OCI-LY7 (cell line): Measurements from ENCODE around the gene ZKSCAN4. TPM values are rescaled to one million over a fixed set of nuclear protein-coding genes. Genes with fewer than 3 reads are reported as not detected.

Experiments used
- BruUV-seq: library from RNA; stranded (reverse); fragments of 400-500 nt; replicated peaks from 2 replicates; lab custom pipeline; 2021; lab: Mats Ljungman, UMichigan
- CTCF ChIA-PET: fragments of 300-600 bp; sonication (Branson Sonifier 250); formaldehyde crosslinking; loops from one replicate; lab custom pipeline; 2022; ENCODE audit warnings: antibody characterized with exemption; ENCODE audit not compliant: unreplicated experiment; lab: Charles Lee
- POLR2A ChIA-PET: fragments of 300-600 bp; sonication (Branson Sonifier 250); formaldehyde crosslinking; loops from one replicate; lab custom pipeline; 2022; ENCODE audit warnings: antibody characterized with exemption; lab: Charles Lee
- DNase-seq: peaks from one replicate; pipeline ENCODE4 v3.0.0-alpha.2; 2015; ENCODE audit warnings: low spot score
- H2AFZ ChIP-seq: fragments of 200-600 bp; sonication (generic), shearing (Covaris generic); 2 replicates; pipeline ENCODE4 v1.6.1; 2014; ENCODE audit warnings: mild to moderate bottlenecking, antibody characterized with exemption, low read length, moderate library complexity
- H3K27ac ChIP-seq: fragments of 200-600 bp; sonication (generic); 2 replicates; pipeline ENCODE4 v1.5.1; 2014; ENCODE audit warnings: mixed run types, low read depth, mild to moderate bottlenecking, moderate library complexity, low read length, inconsistent platforms; ENCODE audit not compliant: poor library complexity, severe bottlenecking
- H3K36me3 ChIP-seq: fragments of 200-600 bp; sonication (generic); 2 replicates; pipeline ENCODE4 v1.6.1; 2014; ENCODE audit warnings: mild to moderate bottlenecking, antibody characterized with exemption, low read length, moderate library complexity, mixed read lengths; ENCODE audit not compliant: insufficient read depth
- H3K4me1 ChIP-seq: fragments of 200-600 bp; sonication (generic); 2 replicates; pipeline ENCODE4 v1.5.1; 2014; ENCODE audit warnings: mild to moderate bottlenecking, low read length; ENCODE audit not compliant: insufficient read depth, poor library complexity, severe bottlenecking
- H3K4me2 ChIP-seq: fragments of 200-600 bp; sonication (generic); 2 replicates; pipeline ENCODE4 v1.6.1; 2014; ENCODE audit warnings: mild to moderate bottlenecking, low read length
- H3K4me3 ChIP-seq: fragments of 200-600 bp; sonication (generic); 2 replicates; pipeline ENCODE4 v1.5.1; 2014; ENCODE audit warnings: mild to moderate bottlenecking, low read depth, low read length; ENCODE audit not compliant: poor library complexity, severe bottlenecking
- H3K79me2 ChIP-seq: fragments of 200-600 bp; sonication (generic); 2 replicates; pipeline ENCODE4 v1.6.1; 2016; ENCODE audit warnings: low read depth, mild to moderate bottlenecking, low read length, moderate library complexity, mixed read lengths; ENCODE audit not compliant: insufficient read depth
- H3K9me2 ChIP-seq: fragments of 200-600 bp; sonication (generic); 2 replicates; pipeline ENCODE4 v1.6.1; 2016; ENCODE audit warnings: mild to moderate bottlenecking, low read length, mixed read lengths; ENCODE audit not compliant: insufficient read depth
- H3K9me3 ChIP-seq: fragments of 200-600 bp; sonication (generic); 2 replicates; pipeline ENCODE4 v1.6.1; 2014; ENCODE audit warnings: mild to moderate bottlenecking, mixed run types, low read length, mixed read lengths
- H4K20me1 ChIP-seq: fragments of 200-600 bp; sonication (generic); 2 replicates; pipeline ENCODE4 v1.6.1; 2014; ENCODE audit warnings: mild to moderate bottlenecking, antibody characterized with exemption, low read length, moderate library complexity, mixed read lengths; ENCODE audit not compliant: insufficient read depth
- EZH2phosphoT487 ChIP-seq: fragments of 200-600 bp; sonication (generic); IDR thresholded peaks from 2 replicates; pipeline ENCODE4 v1.6.1; 2018; ENCODE audit warnings: low read depth, borderline replicate concordance, mild to moderate bottlenecking, mixed run types, antibody characterized with exemption, low read length, moderate library complexity, mixed read lengths
- intact Hi-C: fragments of 100-400 bp; cut with micrococcal nuclease; formaldehyde crosslinking; loops from one replicate; pipeline ENCODE4 v1.10.0; 2022; ENCODE audit not compliant: unreplicated experiment
- total RNA-seq, 2 experiments: library from RNA; depleted of rRNA in 1 of 2; stranded (reverse); fragments of >200 nt in 1 of 2; shearing (Covaris generic) in 1 of 2; gene quantifications; 2 replicates each; pipeline ENCODE4 v1.2.3, GENCODE V29; 2014 to 2022
- TF ChIP-seq, protein P1 (sequence below): fragments of 200-600 bp; sonication (generic); conservative IDR thresholded peaks from 2 replicates; pipeline ENCODE4 v1.5.1; 2014; ENCODE audit warnings: mild to moderate bottlenecking, antibody characterized with exemption, low read length, moderate library complexity, mixed read lengths

The ZKSCAN4 gene
- total RNA-seq, 2 experiments from 2014 or later = 6.9 to 7.9 TPM

DNA sequence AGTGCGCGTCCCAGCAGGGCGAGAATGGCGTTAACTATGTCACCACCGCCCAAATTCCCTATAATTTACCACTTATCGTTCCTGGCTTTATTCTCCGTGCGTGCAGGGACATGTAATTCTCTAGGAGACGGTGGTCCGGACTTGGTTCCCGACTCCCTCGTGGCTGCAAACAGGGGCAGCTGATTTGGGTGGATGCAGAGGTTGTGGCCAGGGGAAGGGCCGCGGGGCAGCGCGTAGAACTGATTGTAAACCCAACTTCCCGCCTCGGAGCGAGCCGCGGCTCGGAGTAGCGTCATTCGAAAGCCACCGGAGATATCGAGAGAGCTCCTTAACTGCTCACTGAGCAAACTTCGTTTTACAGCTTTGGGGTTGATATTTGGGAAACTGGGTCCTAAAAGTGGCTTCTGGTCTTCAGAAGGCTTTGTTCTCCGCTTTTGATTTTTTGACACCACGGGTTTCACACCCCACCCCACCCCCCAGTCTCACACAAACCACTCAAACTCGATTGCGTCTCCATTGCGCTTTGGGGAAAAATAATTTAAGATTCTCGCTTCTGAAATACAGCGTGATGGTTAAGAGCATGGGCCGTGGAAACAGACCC, 44.5 kb downstream of the ZKSCAN4 start:
- no peak overlapping the region for H3K4me2 ChIP-seq
- BruUV-seq = no TSS peak
- intact Hi-C loops = no loop called here

DNA sequence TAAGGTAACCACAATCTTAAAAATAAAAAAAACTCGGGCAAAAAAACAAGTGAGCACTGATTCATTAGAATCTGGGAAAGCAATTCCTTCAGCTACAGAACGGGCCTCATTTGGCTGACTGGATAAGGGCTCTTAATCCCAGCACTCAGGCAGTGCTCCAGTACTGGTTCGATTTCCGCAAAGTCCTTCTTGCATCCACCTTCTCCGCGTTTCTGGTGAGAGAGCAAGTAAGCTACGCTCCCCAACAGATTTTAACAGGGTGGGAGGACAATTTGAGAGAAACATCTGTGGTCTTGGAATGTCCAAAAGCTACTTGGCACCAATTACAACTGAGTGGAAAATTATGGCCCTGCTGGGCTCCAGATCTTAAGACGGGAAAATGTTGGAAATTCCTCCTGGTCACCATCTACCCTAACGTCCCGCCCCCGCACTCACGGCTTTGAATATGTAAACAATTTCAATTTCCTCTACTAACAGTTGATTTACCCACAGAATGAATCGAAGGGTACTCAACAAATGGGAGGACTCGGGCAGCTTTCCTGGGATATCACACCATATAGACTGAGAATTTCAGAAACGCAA, 45.0 kb downstream of the ZKSCAN4 start:
- Histone ChIP-seq H3K4me3 (no peak overlapping the region), H3K79me2 (no peaks in the 10 kb centered on the region), H3K9me3 (0 out of 2 replicates have a peak, but pooled peaks cover 3% of the 10 kb centered on the region), H2AFZ (no peak overlapping the region), H3K9me2 (no peaks in the 10 kb centered on the region), H3K4me2 (no peak overlapping the region), H3K4me1 (peaks cover 7% of the 10 kb centered on the region), H3K27ac (no peak overlapping the region), H3K36me3 (no peaks in the 10 kb centered on the region), H4K20me1 (no peaks in the 10 kb centered on the region)
- BruUV-seq = no TSS peak
- CTCF ChIA-PET = no interaction called here
- intact Hi-C loops = no loop called here
- no peak for DNase-seq
- POLR2A ChIA-PET = no interaction called here
- no peak for TF ChIP-seq EZH2phosphoT487
- TF ChIP-seq, protein P1, sequence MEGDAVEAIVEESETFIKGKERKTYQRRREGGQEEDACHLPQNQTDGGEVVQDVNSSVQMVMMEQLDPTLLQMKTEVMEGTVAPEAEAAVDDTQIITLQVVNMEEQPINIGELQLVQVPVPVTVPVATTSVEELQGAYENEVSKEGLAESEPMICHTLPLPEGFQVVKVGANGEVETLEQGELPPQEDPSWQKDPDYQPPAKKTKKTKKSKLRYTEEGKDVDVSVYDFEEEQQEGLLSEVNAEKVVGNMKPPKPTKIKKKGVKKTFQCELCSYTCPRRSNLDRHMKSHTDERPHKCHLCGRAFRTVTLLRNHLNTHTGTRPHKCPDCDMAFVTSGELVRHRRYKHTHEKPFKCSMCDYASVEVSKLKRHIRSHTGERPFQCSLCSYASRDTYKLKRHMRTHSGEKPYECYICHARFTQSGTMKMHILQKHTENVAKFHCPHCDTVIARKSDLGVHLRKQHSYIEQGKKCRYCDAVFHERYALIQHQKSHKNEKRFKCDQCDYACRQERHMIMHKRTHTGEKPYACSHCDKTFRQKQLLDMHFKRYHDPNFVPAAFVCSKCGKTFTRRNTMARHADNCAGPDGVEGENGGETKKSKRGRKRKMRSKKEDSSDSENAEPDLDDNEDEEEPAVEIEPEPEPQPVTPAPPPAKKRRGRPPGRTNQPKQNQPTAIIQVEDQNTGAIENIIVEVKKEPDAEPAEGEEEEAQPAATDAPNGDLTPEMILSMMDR = no peak

More for the DNA sequence above, 44.5 kb downstream of the ZKSCAN4 start:
- Histone ChIP-seq H3K36me3 (no peaks in the 10 kb centered on the region), H2AFZ (no peak overlapping the region), H3K79me2 (no peaks in the 10 kb centered on the region), H3K4me3 (no peak overlapping the region), H3K4me1 (peaks cover 1% of the 10 kb centered on the region), H3K27ac (no peak overlapping the region), H4K20me1 (no peaks in the 10 kb centered on the region), H3K9me3 (0 out of 2 replicates have a peak, but pooled peaks cover 3% of the 10 kb centered on the region), H3K9me2 (no peaks in the 10 kb centered on the region)
- TF ChIP-seq, protein P1 = no peak
- TF ChIP-seq EZH2phosphoT487 = no peak
- DNase-seq = no peak
- ChIA-PET POLR2A (no interaction called here), CTCF (no interaction called here)

DNA sequence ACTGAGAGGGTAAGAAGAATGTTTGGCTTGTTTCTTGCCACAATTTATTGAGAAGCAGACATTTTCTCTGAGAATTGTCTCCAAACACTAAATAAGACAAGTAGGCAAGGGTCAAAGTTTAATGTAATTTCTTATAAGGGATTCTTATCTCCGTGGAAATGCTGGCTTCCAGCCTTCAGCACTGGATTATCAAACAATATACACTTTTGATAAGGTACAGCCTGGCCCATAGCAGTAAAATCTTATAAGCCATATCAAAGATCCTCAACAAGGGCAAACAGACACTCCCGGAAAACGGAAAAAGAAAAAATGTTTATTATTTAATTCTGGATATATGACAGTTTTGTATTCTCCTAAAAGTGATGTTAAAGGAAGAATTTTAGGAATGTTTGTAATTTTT, 45.5 kb downstream of the ZKSCAN4 start:
- Histone ChIP-seq H3K4me2 (no peak overlapping the region), H3K4me1 (peaks cover 9% of the 10 kb centered on the region), H3K79me2 (no peaks in the 10 kb centered on the region), H3K27ac (no peak overlapping the region), H3K9me3 (0 out of 2 replicates have a peak, but pooled peaks cover 3% of the 10 kb centered on the region), H3K4me3 (no peak overlapping the region), H4K20me1 (no peaks in the 10 kb centered on the region), H2AFZ (no peak overlapping the region), H3K9me2 (no peaks in the 10 kb centered on the region), H3K36me3 (no peaks in the 10 kb centered on the region)
- CTCF ChIA-PET = no interaction called here
- no peak for DNase-seq
- intact Hi-C loops = no loop called here
- POLR2A ChIA-PET = no interaction called here
- no TSS peak for BruUV-seq
- TF ChIP-seq EZH2phosphoT487 = no peak
- TF ChIP-seq, protein P1 = no peak
